Measurements from ENCODE around the gene TMEM38A. TPM values are rescaled to one million over a fixed set of nuclear protein-coding genes. Genes with fewer than 3 reads are reported as not detected.

The TMEM38A gene
- total and polyA plus RNA-seq, 9 donors: 0.83 to 7.5 (median 3.1) TPM

- Histone ChIP-seq H3K27ac (no peak overlapping the region), H3K4me1 (ENCODE audit: insufficient read depth) (no peaks in the 10 kb centered on the region), H3K4me3 (no peak overlapping the region), H3K9me3 (no peaks in the 10 kb centered on the region), H3K27me3 (no peaks in the 10 kb centered on the region), H3K36me3 (no peaks in the 10 kb centered on the region)
- intact Hi-C loops (cut with DNase I): no loop called here
- DNase-seq: no peak
- TF ChIP-seq POLR2A (IDR thresholded peaks at IDR 0.05) (no peak), CTCF (IDR thresholded peaks at IDR 0.05) (no peak), EP300 (IDR thresholded peaks at IDR 0.05) (no peak)
Observed at GRCh38 chr19:16637535-16637934, 23.4 kb upstream of the TMEM38A start.

GRCh38 chr19:16638666-16639065 lies 22.3 kb upstream of the TMEM38A start:
- H3K4me1 ChIP-seq (ENCODE audit: insufficient read depth): no peaks in the 10 kb centered on the region
- intact Hi-C loops (cut with DNase I): no loop called here
- no peaks in the 10 kb centered on the region for H3K27me3 ChIP-seq
- no peaks in the 10 kb centered on the region for H3K36me3 ChIP-seq
- no peak for TF ChIP-seq CTCF (IDR thresholded peaks at IDR 0.05)
- TF ChIP-seq POLR2A (IDR thresholded peaks at IDR 0.05): no peak
- no peak for TF ChIP-seq EP300 (IDR thresholded peaks at IDR 0.05)
- H3K4me3 ChIP-seq: no peak overlapping the region
- 90 to 100% (median 98%) methylated on average over 1 of the region's 1 CpG for WGBS, 3 donors
- no peak overlapping the region for H3K27ac ChIP-seq
- DNase-seq: no peak
- no peaks in the 10 kb centered on the region for H3K9me3 ChIP-seq

GRCh38 chr19:16640951-16641350 lies 20.0 kb upstream of the TMEM38A start:
- H3K9me3 ChIP-seq: no peaks in the 10 kb centered on the region
- intact Hi-C loops (cut with DNase I): no loop called here
- H3K4me1 ChIP-seq (ENCODE audit: insufficient read depth): no peaks in the 10 kb centered on the region
- H3K27me3 ChIP-seq: no peaks in the 10 kb centered on the region
- no peak overlapping the region for H3K27ac ChIP-seq
- no peak overlapping the region for H3K4me3 ChIP-seq
- H3K36me3 ChIP-seq: no peaks in the 10 kb centered on the region
- TF ChIP-seq EP300 (IDR thresholded peaks at IDR 0.05) (no peak), CTCF (IDR thresholded peaks at IDR 0.05) (no peak), POLR2A (IDR thresholded peaks at IDR 0.05) (no peak)
- DNase-seq: no peak
- WGBS, 3 donors: 94 to 100% (median 97%) methylated on average over 1 of the region's 1 CpG

- no peaks in the 10 kb centered on the region for H3K27me3 ChIP-seq
- H3K36me3 ChIP-seq: no peaks in the 10 kb centered on the region
- no peaks in the 10 kb centered on the region for H3K9me3 ChIP-seq
- H3K27ac ChIP-seq: no peak overlapping the region
- TF ChIP-seq EP300 (IDR thresholded peaks at IDR 0.05): no peak
- TF ChIP-seq CTCF (IDR thresholded peaks at IDR 0.05): no peak
- no peak for TF ChIP-seq POLR2A (IDR thresholded peaks at IDR 0.05)
- H3K4me1 ChIP-seq (ENCODE audit: insufficient read depth): no peaks in the 10 kb centered on the region
- intact Hi-C loops (cut with DNase I): no loop called here
- WGBS, 3 donors: 97 to 99% (median 98%) methylated on average over 10 of the region's 10 CpGs
- no peak for DNase-seq
- H3K4me3 ChIP-seq: no peak overlapping the region
Observed at GRCh38 chr19:16641695-16642094, 19.2 kb upstream of the TMEM38A start.

- H3K9me3 ChIP-seq: no peaks in the 10 kb centered on the region
- no peak overlapping the region for H3K4me3 ChIP-seq
- H3K4me1 ChIP-seq (ENCODE audit: insufficient read depth): no peaks in the 10 kb centered on the region
- no peak overlapping the region for H3K27ac ChIP-seq
- 91 to 95% (median 95%) methylated on average over 9 of the region's 9 CpGs for WGBS, 3 donors
- no peak for DNase-seq
- TF ChIP-seq EP300 (IDR thresholded peaks at IDR 0.05) (no peak), POLR2A (IDR thresholded peaks at IDR 0.05) (no peak), CTCF (IDR thresholded peaks at IDR 0.05) (no peak)
- intact Hi-C loops (cut with DNase I): no loop called here
- H3K36me3 ChIP-seq: no peaks in the 10 kb centered on the region
- no peaks in the 10 kb centered on the region for H3K27me3 ChIP-seq
Observed at GRCh38 chr19:16645140-16645539, 15.8 kb upstream of the TMEM38A start.

Data from ovary (tissue), 9 donors.